Cardiac muscle cell (in vitro differentiated cells and primary cell): Measurements from ENCODE around the gene INO80E. TPM values are rescaled to one million over a fixed set of nuclear protein-coding genes. Genes with fewer than 3 reads are reported as not detected.
"Not testable (repeated sequence)": the region's sequence is repeated elsewhere in the genome, so short reads cannot be mapped to it uniquely, and the experiment has no call there.

Experiments
- DNase-seq, 2 donors: peaks; one replicate each; pipeline versions ENCODE4 v3.0.0 to v3.0.0-alpha.2; 2010 to 2017; ENCODE audit warnings: low read depth in 1 of 2, low spot score in 1 of 2
- H3K27ac ChIP-seq: fragments of 200-600 bp; sonication (generic); 2 replicates; pipeline ENCODE4 v1.5.1; 2016
- H3K27me3 ChIP-seq: fragments of 200-600 bp; sonication (generic); 2 replicates; pipeline ENCODE4 v1.6.0; 2016; ENCODE audit warnings: control low read depth
- H3K36me3 ChIP-seq: fragments of 200-600 bp; sonication (generic); 2 replicates; pipeline ENCODE4 v1.5.1; 2016; ENCODE audit warnings: control low read depth
- H3K4me1 ChIP-seq: fragments of 200-600 bp; sonication (generic); 2 replicates; pipeline ENCODE4 v1.8.1; 2017; ENCODE audit warnings: low read depth, mild to moderate bottlenecking, mixed run types
- H3K4me3 ChIP-seq: fragments of 200-600 bp; sonication (generic); 2 replicates; pipeline ENCODE4 v1.5.1; 2016; ENCODE audit warnings: mild to moderate bottlenecking
- H3K9me3 ChIP-seq: fragments of 200-600 bp; sonication (generic); 2 replicates; pipeline ENCODE4 v1.5.1; 2017; ENCODE audit warnings: low read depth, mild to moderate bottlenecking, control low read depth
- CTCF ChIP-seq: IDR thresholded peaks from 2 replicates; pipeline ENCODE4 v1.5.1; 2012; ENCODE audit warnings: low read depth, mild to moderate bottlenecking, low read length
- polyA plus RNA-seq: library from polyadenylated mRNA; unstranded; fragments of >200 nt; fragmentation: Nextera tagmentation; extraction: Ambion mirVana; gene quantifications from 2 replicates; pipeline ENCODE4 v1.2.1, GENCODE V29; 2016
- total RNA-seq: library from RNA; depleted of rRNA; stranded (reverse); fragments of >200 nt; gene quantifications from 2 replicates; pipeline ENCODE4 v1.2.3, GENCODE V29; 2016

Gene INO80E
- total and polyA plus RNA-seq, 2 experiments from 2014 or later = 19.0 to 167 TPM

- Histone ChIP-seq H3K4me1 (no peaks in the 10 kb centered on the region), H3K27me3 (peaks cover 36% of the 10 kb centered on the region), H3K9me3 (no peaks in the 10 kb centered on the region), H3K4me3 (peak within 1 kb of the TSS; percentile 37), H3K27ac (no peak within 1 kb of the TSS), H3K36me3 (no peaks in the 10 kb centered on the region)
- no peak for TF ChIP-seq CTCF
- DNase-seq = peak in 1 of 2 donors; percentile 49
These were observed 15.0 kb downstream of the INO80E start, which contains the start of gene DOC2A for GRCh38 chr16:30010844-30011713. Gene DOC2A (minus strand): TSS chr16:30011027. CDS start chr16:30010222, 805 bp downstream.

GRCh38 chr16:30011714-30012504 lies 15.9 kb downstream of the INO80E start:
- peaks cover 36% of the 10 kb centered on the region for H3K27me3 ChIP-seq
- no peak overlapping the region for H3K27ac ChIP-seq
- DNase-seq = no peak
- H3K36me3 ChIP-seq = no peaks in the 10 kb centered on the region
- H3K9me3 ChIP-seq = no peaks in the 10 kb centered on the region
- H3K4me3 ChIP-seq = peak overlapping the region; percentile 37
- no peaks in the 10 kb centered on the region for H3K4me1 ChIP-seq
- TF ChIP-seq CTCF = no peak

GRCh38 chr16:30012598-30012997 lies 16.6 kb downstream of the INO80E start:
- not testable (repeated sequence) for H3K4me3 ChIP-seq, DNase-seq, H3K4me1 ChIP-seq, H3K36me3 ChIP-seq, H3K9me3 ChIP-seq, H3K27ac ChIP-seq
- peaks cover 36% of the 10 kb centered on the region for H3K27me3 ChIP-seq

GRCh38 chr16:30015450-30015849 lies 19.4 kb downstream of the INO80E start:
- H3K27ac ChIP-seq, H3K9me3 ChIP-seq, H3K36me3 ChIP-seq, DNase-seq, H3K4me3 ChIP-seq, H3K4me1 ChIP-seq: not testable (repeated sequence)
- peaks cover 20% of the 10 kb centered on the region for H3K27me3 ChIP-seq

- Histone ChIP-seq H3K4me3 (no peak overlapping the region), H3K36me3 (no peaks in the 10 kb centered on the region), H3K9me3 (no peaks in the 10 kb centered on the region), H3K27ac (no peak overlapping the region), H3K27me3 (peaks cover 7% of the 10 kb centered on the region), H3K4me1 (no peaks in the 10 kb centered on the region)
- no peak for DNase-seq
- TF ChIP-seq CTCF = no peak
These were observed 20.7 kb downstream of the INO80E start for GRCh38 chr16:30016555-30017276.

- no peaks in the 10 kb centered on the region for H3K4me1 ChIP-seq
- H3K36me3 ChIP-seq = no peaks in the 10 kb centered on the region
- H3K27ac ChIP-seq = no peak overlapping the region
- no peak overlapping the region for H3K4me3 ChIP-seq
- H3K9me3 ChIP-seq = no peaks in the 10 kb centered on the region
- TF ChIP-seq CTCF = no peak
- no peak for DNase-seq
- peaks cover 1% of the 10 kb centered on the region for H3K27me3 ChIP-seq
These were observed 21.2 kb downstream of the INO80E start for GRCh38 chr16:30017277-30017656.

- H3K4me3 ChIP-seq, DNase-seq, H3K27me3 ChIP-seq, H3K36me3 ChIP-seq, H3K27ac ChIP-seq, H3K4me1 ChIP-seq, H3K9me3 ChIP-seq: not testable (repeated sequence)
These were observed 21.9 kb downstream of the INO80E start for GRCh38 chr16:30017937-30018336.
